Limb (tissue), 2 donors: ENCODE data around the gene NOTCH4.
A peak's percentile ranks its signal among the peaks of the same experiment; 100 is the strongest.

Experiments used
- DNase-seq, 2 donors: peaks; one replicate each; pipeline ENCODE4 v3.0.0-alpha.2; 2016; ENCODE audit errors: extremely low spot score in 2 of 2

The NOTCH4 gene

DNA sequence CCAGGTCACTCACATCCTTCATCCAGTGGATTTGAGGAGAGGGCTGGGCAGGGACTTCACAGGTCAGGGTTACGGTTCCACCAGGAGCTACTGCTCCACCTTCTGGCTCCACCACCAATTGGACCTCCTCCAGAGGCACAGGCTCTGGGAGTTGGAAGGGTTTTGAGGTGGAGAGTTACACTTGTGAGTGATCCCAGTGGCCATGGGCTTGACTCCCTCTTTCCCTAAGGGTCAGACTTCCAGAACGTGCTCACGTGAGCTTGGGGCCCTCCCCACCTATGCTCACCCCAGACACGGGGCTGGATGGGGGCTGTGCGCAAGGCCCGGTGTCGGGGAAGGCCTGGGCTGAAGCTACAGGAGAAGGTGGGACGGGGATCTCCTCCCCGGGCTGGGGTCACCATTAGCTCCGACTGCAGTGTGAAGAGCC, 41.3 kb downstream of the NOTCH4 start:
- peak in 1 of 2 donors; percentile 19 for DNase-seq

GRCh38 chr6:32181915-32182529, 41.8 kb downstream of the NOTCH4 start:
- peak in 1 of 2 donors; percentile 21 for DNase-seq

DNA sequence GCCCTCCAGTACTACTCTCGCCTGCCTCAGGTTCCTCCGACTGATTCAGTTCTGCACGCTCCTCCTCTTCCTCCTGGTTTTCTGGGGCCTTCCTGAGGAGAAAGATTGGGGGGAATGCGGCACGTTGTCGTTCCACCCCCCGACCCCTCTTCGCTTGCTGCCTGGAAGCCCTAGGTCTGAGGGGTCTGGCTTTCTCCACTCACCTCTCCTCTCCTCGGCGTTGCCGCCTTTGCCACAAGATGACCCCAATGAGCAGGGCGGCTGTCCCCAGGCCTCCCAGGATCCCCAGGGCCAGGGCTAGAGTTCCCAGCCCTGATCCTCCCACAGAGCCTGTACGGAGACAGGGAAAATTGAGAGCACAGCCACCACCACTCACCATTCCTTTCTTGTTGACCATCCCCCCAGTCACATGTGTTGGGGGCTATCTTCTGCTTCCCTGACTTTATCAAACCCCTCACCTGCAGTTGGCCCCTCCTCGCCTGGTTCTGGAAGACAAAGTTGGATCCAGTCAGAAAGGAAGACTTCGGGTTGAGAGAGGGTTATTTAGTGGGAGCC, 42.6 kb downstream of the NOTCH4 start:
- DNase-seq: peak in 1 of 2 donors; percentile 23

- no peak for DNase-seq
Observed at GRCh38 chr6:32179766-32180405, 44.0 kb downstream of the NOTCH4 start.

GRCh38 chr6:32178547-32179440, 45.1 kb downstream of the NOTCH4 start:
- no peak for DNase-seq

DNA sequence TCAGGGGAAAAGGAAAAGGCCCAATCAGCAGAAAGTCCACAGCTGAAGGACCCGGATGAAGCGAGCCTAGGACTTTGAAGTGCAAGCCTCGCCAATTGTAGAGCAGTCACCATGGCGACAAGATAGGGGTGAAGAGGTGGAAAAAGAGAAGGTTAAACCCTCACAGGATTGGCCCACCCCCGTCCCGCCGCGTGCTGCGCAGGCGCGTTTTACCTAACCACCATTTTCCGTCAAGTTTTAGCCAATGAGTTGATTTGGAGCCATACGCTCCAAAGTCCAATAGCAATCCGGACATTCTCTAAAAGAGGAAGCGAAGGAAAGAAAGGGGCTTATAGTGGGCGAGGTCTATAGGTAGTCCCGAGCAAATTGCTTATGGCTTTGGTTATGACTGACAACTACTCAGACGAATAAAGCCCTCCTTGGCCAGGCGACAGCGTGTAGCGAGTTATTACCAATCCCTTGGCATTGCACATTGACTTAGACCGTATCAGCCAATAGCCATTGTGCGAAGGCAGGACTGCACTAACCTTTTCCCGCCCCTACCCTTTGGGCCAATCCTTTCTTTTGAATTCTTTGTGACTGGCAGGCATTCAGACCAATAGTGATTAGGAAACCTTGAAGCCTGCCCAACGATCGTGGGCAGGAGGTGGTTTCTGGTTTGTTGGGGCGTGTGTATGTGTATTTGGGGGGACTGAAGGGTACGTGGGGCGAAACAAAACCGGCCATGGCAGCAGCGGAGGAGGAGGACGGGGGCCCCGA, 45.9 kb downstream of the NOTCH4 start, which contains the start of gene RNF5:
TSS of gene RNF5 (plus strand) at position 618 of the 759 bp plus-strand sequence. CDS start at position 725, 107 bp downstream.
- peak; percentile 97 to 100 for DNase-seq

GRCh38 chr6:32177183-32177787, 46.6 kb downstream of the NOTCH4 start:
- DNase-seq: peak in 1 of 2 donors; percentile 71

- peak in 1 of 2 donors; percentile 23 for DNase-seq
Observed at GRCh38 chr6:32176476-32177182, 47.2 kb downstream of the NOTCH4 start.

- DNase-seq: peak; percentile 95 to 99
Observed at GRCh38 chr6:32175711-32176475, 48.0 kb downstream of the NOTCH4 start, which contains the start of gene AGPAT1. TSS of gene AGPAT1 (minus strand) at chr6:32176084. CDS start at chr6:32171496, 4,588 bp downstream.

DNA sequence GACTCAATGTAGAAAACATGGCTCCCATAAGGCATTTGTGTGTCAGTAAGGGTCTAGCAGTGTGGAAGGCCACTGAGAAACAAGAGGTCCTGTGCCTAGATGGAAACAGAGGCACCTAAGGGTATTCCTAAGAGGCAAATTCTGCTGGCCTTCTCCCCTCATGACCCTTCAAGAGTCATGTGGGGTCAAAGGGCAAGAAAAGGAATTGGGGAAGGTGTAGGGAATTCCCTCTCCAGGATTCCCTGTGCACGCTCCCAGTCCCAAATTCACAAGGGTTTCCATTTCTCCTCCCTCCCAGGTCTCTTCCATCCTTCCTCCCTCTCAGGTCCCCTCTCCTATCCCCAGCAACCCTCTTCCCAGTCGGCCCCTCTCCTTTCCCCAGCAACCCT, 48.6 kb downstream of the NOTCH4 start:
- DNase-seq: no peak

DNA sequence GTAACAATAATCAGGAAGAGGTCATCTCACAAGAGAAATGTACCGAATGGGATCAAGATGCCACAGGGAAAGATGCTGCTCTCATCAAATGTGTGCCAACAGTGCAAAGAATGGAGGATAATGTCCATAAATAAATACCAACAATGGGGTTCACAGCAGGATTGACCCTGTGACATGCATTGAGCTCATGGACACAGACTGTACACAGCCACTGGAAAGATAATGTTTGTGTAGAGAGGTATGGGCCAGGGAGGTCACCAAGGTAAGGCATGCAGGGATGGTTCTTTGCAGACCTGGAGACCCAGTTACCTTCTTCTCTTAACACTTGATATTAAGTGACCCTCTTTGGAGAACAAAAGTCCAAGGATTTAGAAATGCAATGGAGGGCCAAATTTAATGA, 49.5 kb downstream of the NOTCH4 start:
- DNase-seq: no peak

- DNase-seq: no peak
Observed at GRCh38 chr6:32173051-32173727, 50.7 kb downstream of the NOTCH4 start.

DNA sequence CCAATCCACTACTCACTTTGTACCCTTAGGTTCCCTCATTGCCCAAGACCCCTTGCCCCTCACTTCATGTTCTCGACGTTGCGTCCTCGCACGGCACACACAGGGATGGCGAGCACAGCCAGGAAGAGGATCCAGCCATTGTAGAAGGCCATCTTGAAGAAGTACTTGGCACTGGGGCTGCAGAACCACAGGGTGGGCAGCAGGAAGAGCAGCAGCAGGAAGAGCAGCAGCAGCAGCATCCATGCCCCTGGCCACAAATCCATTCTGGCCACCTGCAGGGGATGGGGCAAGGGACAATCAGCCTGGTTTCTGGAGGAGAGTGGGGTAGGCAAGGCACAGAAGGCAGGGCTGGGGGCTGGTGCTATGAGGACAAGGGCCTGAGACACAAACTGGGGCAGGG, 52.6 kb downstream of the NOTCH4 start:
- DNase-seq: no peak

GRCh38 chr6:32170294-32170693, 53.6 kb downstream of the NOTCH4 start:
- DNase-seq: no peak

DNA sequence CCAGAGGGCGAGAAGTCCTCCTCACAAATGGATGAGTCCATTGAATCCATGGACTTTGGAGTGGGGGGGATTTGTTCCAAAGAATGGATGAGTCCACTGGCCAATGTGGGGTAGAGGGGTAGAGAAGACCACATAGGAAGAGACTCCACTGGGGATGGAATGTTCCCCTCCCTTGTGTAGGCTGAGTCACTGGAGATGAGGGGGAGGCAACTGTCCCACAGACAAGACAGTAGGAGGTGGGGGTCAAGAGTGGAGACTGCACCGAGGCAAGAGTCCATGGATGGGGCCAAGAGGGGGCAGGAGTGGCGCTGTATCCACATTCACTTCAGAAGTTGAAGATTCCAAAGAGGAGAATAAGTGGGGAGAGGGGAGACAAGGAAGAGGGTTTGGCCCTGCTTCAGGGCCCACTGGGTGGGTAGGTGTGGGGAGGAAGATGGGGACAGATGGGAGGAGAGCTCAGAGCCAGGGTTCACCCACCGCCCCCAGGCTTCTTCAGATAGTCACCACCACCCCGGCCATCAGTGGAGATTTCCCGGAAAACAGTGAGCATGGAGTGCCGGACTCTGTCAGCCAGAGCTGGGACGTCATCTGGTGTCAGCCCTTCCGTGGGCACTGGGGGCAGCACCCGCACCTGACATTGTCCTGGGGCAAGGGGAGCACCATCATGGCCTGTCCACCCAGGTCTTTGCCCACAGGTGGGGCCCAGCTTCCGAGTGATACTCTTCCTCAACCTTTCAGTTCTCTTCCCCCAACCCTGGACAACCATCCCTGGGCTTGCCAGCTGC, 54.9 kb downstream of the NOTCH4 start:
- no peak for DNase-seq

DNA sequence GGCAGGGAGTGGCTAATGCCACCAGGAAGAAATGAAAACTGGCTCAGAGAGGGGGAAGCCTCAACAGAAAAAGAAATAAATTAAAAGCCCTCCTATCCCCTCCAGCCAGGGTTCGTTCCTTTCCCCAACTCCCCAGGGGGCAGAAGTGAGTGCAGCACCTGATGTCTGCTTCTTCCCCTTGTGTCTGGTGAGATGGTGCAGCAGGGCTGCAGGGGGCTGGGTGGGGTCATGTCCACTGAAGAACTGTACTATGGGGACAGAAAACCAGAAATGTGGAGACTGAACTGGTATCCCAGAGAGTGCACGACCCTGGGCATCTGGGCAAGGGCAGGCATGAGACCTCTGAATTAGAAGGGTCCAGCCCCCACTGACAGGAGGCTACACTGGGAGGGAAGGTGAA, 55.5 kb downstream of the NOTCH4 start:
- no peak for DNase-seq

DNA sequence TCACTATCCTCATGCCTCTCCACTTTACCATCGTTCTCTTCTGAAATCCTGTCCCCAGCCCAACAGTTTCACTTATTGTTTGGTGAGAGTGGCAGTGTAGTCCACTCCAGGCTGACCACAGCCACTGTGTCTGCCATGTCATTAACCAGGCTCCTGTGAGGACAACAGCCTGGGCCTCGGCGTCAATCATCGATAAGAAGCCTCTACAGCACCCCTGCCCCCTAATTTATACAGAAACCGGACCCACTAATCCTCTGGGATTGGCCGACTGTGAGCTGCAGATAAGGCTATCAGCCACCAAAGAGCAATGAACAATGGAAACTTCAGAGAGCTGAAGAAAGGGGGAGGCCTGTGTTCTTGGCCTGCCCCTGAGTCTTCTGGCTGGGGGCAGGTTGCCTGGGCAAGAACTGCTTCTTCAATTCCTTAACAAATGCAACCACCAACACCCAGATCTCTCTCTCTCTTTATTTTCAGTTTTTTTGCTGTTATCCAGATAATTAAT, 56.1 kb downstream of the NOTCH4 start:
- no peak for DNase-seq
